ENCODE data around the gene FNIP2.
A peak's percentile ranks its signal among the peaks of the same experiment; 100 is the strongest.

FNIP2 gene

DNA sequence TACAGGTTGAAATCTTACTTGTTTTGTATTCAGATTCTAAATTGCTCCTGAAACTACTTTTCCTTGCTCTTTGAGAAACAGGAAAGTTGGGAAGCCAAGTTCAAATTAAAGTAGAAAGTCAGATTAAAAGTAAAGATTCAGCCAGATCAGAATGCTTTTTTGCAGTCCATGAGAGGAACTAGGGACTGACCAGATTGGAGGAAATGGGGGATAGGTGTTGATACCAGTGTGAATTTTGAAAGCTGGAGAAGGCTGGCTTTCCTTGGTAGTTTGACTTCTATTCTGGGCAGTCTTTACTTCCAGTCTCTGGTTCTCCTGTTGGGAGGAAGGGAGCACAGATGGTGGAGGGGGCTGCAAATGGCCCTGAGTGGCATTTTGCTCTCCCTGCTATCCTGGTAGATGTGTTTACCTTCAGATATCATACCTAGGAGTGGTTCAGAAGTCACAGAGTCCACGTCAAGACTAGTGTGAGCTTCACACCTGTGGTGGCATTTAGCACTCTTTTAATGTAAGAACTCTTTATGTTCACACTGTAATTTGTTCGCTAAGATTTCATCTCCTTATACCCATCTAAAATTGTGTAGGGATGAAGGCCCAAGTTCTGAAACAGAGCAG is 68.8 kb downstream of the FNIP2 start:
- DNase-seq (ENCODE audit: low spot score): no peak

- DNase-seq (ENCODE audit: low spot score): no peak
Observed at GRCh38 chr4:158840131-158840530, 71.3 kb downstream of the FNIP2 start.

DNA sequence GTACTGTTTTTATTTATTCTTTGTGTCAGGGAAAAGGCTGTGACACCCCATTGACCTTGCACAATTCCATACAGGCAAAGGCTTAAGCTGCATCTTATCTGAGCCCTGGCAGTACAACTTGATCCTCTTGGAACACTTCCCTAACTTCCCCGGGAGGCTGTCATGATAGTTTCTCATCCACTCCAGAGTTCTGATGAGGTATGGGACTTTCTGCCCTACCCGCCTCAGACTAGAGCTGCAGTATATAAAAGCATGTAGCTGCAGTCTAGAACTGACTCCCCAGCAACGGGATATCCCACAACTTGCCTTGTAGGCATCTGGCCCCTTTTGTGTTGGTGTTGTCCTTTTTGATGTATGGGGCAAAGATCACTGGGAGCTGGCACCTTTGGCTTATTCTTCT is 72.7 kb downstream of the FNIP2 start:
- no peak for DNase-seq (ENCODE audit: low spot score)

DNA sequence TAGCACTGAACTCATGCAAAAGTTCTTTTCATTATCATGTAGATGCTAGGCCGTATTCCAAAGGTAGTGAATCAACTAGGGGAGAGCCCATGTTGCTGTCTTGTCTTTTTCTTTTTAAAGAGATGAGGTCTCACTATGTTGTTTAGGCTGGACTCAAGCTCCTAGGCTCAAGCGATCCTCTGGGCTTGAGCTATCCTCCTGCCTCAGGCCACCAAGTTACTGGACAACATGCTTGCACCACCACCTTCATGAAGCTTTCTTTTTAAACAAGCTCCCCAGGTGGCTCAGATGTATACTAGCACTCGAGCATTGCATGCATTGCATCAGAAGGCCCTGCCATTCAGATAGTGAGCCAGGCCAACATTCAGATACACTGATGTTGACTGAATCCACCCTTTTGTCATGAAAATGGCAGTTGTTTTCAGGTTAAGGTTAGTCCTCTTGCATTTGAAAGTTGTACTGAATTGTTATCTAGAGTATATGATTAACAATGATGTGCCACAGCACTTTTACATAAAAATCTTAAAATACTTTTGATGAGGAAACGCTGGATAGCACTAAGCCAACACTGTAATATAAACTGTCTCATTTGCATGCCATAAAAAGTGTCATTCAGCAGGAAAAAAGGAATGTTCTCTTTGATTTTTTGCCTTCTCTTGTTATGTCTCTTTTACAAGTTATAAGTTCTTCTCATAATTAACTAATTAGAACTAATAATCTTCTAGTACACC is 76.7 kb downstream of the FNIP2 start:
- DNase-seq (ENCODE audit: low spot score): no peak

DNA sequence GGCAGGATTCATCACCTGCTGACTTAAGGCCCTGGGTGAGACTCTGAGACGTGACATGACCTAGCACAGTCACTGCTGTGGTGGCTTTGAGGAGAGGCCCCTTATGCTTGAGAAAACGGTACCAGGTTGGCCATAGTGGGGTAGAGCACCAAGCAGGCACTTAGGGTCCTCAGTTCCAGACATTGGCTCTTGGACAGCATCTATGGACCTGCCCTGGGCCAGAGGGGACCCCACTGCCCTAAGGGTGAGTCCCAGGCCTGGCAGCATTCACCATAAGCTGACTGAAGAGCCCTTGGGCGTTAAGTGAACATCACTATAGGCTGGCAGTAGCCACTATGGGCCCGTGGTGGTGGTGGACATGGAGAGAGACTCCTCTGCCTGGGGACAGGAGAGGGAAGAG is 78.7 kb downstream of the FNIP2 start:
- no peak for DNase-seq (ENCODE audit: low spot score)

DNA sequence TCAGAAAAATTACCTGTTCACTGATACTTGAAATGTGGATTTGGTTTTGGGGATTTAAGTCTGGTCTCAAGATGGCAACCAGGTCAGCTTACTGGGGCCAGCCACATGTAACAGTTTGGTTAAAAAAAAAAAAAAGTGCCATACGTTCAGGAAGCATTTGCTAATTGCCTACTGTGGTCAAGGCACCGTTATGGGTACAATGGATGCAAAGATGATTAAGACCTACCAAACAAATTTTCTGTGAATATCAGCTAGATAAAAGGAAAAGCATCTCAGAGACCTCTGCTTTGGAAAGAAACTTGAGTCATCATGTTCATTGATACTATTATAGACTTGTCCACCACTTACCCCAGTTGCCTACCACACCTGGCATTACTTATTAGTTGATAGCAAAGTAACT is 80.9 kb downstream of the FNIP2 start:
- no peak for DNase-seq (ENCODE audit: low spot score)

DNA sequence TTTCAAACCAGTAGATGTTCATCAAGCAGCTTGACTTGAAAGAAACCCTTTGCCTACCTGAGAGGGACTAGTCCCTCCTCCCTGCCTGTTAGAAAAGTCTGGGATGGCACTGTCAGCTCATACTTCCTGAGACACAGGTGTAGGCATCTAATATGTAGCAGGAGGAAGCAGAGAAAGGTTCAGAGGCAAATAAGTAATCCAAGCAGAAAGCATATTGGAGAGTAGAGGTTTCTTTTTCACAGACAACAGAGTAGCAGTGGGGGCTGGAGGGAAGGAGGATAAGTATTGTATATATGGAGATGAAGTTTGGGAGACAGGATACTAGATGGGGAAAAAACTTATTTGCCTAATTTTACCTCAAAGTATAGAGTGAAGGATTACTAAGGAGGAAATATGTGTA is 81.5 kb downstream of the FNIP2 start:
- no peak for DNase-seq (ENCODE audit: low spot score)

- DNase-seq (ENCODE audit: low spot score): no peak
Observed at GRCh38 chr4:158850800-158851644, 82.2 kb downstream of the FNIP2 start.

DNA sequence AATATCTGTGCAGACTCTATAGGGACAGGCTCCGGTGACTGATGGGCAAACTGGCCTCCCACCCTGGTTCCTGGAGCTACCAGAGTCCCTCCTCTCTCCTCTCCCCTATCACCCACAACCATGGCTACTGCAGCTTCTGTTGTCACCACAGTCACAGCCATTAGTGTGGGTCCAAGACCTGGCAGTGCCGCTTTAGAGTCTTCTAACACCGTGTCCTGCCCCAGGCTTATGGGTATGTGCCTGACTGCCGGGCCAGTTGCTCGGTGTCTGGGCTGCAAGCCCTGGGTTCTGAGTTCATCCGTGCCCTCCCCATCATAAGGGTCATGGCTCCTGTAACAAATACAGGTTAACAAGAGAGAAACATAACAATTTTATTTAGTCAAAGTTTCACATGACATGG is 85.4 kb downstream of the FNIP2 start:
- no peak for DNase-seq (ENCODE audit: low spot score)

GRCh38 chr4:158856852-158857251 is 88.0 kb downstream of the FNIP2 start:
- DNase-seq (ENCODE audit: low spot score): peak; percentile 10

DNA sequence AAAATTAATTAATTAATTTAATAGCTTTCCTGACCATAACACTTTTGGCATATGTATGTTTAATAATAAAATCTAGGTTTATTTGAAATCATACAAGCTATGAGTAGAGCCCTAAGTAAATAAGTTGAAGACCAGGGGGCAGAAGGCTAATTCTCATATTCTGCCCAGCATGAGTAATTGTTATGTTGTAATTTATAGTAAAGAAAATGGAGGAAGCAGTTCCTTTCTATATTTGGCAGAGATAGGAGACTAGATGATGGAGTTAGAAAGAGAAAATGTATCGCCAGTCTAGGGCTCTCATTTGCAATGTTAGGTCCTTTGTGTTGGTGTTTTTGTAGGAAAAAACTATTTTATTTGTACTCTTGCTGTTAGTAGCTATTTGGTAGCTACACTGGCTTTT is 89.1 kb downstream of the FNIP2 start:
- DNase-seq (ENCODE audit: low spot score): no peak

DNA sequence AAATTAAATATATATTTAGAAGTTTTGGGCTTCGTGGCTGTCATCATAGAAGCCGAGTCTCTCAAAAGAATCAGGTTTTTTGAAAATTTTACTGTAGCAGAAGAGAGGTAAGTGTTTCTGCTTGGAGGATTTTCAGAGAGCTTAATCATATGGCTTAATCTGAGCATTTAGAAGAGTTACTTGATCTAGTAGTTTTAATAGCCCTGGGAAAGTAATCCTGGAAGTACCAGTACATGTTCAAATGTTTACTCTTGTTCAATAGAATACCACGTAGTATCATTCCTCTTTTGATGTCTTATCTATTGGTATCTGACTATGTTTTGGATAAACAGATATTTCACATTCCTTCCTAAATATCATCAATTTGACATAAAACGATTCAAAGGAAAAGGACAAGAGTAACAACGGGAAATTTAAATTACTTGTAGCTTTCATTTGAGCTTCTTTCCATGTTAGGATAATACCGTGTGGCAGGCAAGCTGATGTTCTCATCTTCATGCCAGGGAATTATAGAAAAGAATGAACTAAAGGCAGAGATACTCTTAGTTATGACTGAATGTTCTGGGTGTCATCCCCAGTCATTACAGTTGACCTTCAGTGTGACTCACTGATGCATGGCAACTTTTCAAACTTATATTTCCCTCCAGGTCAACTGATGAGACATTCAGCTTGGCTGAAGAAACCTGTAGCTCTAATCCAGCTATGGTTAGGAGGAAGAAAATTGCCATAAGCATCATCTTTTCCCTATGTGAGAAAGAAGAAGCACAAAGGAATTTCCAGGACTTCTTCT is 89.8 kb downstream of the FNIP2 start:
- no peak for DNase-seq (ENCODE audit: low spot score)

DNA sequence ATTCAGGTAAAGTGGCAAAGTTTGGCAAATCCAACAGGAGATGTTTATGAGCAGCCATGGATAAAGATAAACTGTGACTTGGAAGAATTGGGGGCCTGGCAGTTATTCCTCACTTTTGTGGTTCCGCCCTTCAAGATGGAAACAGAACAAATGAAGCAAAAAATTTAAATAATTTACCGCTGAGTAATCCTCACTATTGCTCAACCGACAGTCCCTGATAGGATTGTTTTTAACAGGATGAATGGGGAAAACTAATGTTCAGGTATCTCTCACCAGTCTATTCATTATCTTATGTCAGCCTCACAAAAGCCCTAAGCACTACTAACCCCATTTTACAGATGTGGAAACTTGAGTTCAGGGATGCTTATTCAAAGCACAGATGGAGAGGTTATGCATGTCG is 90.8 kb downstream of the FNIP2 start:
- DNase-seq (ENCODE audit: low spot score): no peak

DNA sequence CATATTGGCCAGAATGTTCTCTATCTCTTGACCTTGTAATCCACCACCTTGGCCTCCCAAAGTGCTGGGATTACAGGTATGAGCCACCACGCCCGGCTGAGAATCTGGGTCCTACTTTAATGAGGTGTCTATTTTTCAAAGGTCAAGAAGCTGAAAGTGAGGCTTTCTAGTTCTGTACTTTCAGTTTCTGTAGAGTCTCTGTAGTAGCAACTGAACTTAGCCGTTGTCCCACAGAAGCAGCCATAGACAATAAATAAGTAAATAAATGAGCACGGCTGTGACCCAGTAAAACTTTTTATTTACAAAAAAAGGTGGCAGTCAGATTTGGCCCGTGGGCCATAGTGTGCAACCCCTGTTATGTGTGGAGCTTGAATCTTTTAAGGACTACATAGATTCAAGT is 92.0 kb downstream of the FNIP2 start:
- DNase-seq (ENCODE audit: low spot score): no peak

GRCh38 chr4:158861281-158861680 is 92.5 kb downstream of the FNIP2 start:
- DNase-seq (ENCODE audit: low spot score): no peak

DNA sequence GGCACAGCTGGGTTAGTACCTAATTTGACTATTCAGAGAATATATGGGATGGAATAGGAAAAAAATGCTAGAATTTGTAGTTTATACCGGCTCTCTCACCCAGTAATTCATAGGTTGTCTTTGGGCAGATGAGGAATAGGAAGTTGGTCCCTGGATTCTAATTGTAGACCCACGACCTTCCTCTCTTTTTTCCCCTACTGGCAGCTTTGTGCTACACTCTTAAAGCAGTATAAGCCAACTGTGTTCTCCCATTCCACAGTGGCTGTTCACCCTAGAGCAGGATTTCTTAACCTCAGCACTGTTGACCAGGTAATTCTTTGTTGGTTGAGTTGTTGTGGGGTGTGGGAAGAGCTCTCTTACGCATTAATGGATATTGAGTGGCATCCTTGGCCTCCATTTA is 92.9 kb downstream of the FNIP2 start:
- no peak for DNase-seq (ENCODE audit: low spot score)

GRCh38 chr4:158863296-158863695 is 94.5 kb downstream of the FNIP2 start:
- DNase-seq (ENCODE audit: low spot score): no peak

DNA sequence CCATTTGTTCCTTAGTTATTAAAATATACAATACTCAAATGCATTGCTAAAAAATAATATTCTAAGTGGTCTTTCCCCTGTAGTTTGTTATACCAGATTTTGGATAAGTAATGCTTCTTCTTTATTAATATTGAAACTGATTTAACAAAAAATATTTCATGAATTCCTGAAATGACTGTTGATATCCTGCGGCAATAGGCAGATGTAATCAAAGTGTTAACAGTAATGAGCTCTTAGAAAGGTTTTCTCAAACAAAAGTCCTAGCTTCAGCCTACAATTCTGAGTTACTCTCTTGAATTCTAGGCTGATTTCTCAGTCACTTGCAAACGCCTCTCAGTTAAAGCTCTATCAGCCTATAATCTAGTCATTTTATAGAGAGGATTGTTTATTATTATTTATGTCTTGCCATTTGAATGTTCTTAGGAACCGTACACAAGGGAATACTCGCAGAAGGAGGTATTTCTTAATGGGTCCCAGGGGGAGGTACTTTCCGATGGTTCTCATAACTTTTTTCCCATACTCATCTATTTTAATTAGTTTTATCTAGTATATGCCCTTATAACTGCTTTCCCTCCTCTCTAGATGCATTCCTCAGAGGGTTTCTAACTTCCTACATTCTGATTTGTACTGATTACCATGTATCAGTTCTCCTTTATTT is 96.8 kb downstream of the FNIP2 start:
- no peak for DNase-seq (ENCODE audit: low spot score)

DNA sequence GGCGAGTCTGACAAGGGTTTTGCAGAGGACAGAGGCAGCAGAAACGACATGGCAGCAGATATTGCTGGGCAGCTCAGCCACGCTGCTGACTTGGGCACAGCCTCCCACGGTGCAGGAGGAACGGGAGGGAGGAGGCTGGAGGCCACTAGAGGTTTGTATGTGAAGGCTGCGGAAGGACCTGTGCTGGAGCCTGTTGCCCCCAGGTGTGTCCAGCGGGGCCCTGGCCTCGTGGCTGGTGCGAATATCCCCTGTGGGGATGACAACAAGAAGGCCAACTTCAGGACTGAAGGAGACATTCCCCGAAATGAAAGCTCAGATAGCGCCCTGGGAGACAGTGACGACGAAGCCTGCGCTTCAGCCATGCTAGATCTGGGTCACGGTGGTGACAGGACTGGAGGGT is 100.2 kb downstream of the FNIP2 start:
- DNase-seq (ENCODE audit: low spot score): no peak

- DNase-seq (ENCODE audit: low spot score): no peak
Observed at GRCh38 chr4:158869761-158870160, 100.9 kb downstream of the FNIP2 start.

GRCh38 chr4:158870282-158870625 is 101.4 kb downstream of the FNIP2 start:
- no peak for DNase-seq (ENCODE audit: low spot score)
